ENCODE data around the gene RPH3AL.
"Not testable (repeated sequence)": the region's sequence is repeated elsewhere in the genome, so short reads cannot be mapped to it uniquely, and the experiment has no call there.

RPH3AL gene

GRCh38 chr17:234994-235830 is 117.4 kb downstream of the RPH3AL start:
- not testable (repeated sequence) for DNase-seq

GRCh38 chr17:234163-234993 is 118.2 kb downstream of the RPH3AL start:
- DNase-seq = not testable (repeated sequence)

GRCh38 chr17:233473-233941 is 119.1 kb downstream of the RPH3AL start:
- DNase-seq = no peak

- DNase-seq = no peak
Observed at GRCh38 chr17:231966-232807, 120.4 kb downstream of the RPH3AL start.

GRCh38 chr17:231191-231965 is 121.2 kb downstream of the RPH3AL start:
- no peak for DNase-seq

GRCh38 chr17:230395-230770 is 122.2 kb downstream of the RPH3AL start:
- no peak for DNase-seq

- DNase-seq = no peak
Observed at GRCh38 chr17:229709-230394, 122.8 kb downstream of the RPH3AL start.

GRCh38 chr17:228951-229708 is 123.5 kb downstream of the RPH3AL start:
- no peak for DNase-seq

- DNase-seq = no peak
Observed at GRCh38 chr17:227946-228615, 124.5 kb downstream of the RPH3AL start.

GRCh38 chr17:227078-227945 is 125.3 kb downstream of the RPH3AL start:
- no peak for DNase-seq

GRCh38 chr17:226108-227077 is 126.2 kb downstream of the RPH3AL start:
- no peak for DNase-seq

GRCh38 chr17:225551-225950 is 127.1 kb downstream of the RPH3AL start:
- DNase-seq = no peak

GRCh38 chr17:224576-224975 is 128.0 kb downstream of the RPH3AL start:
- not testable (repeated sequence) for DNase-seq

GRCh38 chr17:223723-224471 is 128.7 kb downstream of the RPH3AL start:
- DNase-seq = no peak

GRCh38 chr17:222172-222571 is 130.4 kb downstream of the RPH3AL start:
- no peak for DNase-seq

- DNase-seq = no peak
Observed at GRCh38 chr17:219696-220095, 132.9 kb downstream of the RPH3AL start.

All from NCI-H1694 (cell line).